ENCODE data around the gene SLC19A1.
A peak's percentile ranks its signal among the peaks of the same experiment; 100 is the strongest.

The SLC19A1 gene

GRCh38 chr21:45461806-45462341, 80.4 kb downstream of the SLC19A1 start:
- no peak for DNase-seq

DNA sequence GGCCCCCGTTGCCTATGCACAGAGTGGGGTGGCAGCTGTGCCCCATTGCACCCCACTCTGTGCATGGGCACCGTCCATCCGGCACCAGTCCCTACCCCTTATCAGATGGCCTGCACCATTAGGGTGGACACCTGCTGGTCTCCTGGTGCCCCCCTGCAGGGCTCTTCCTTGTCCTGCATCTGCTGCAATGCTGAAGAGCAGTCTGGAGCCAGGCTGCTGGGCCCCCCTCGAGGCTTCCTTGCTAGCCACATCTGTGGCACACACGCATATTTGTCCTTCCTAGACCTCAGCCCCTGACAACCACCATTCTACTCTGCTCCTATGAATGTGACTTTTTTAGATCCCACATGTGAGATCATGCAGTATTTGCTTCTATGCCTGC, 80.9 kb downstream of the SLC19A1 start:
- no peak for DNase-seq

- no peak for DNase-seq
Measured at GRCh38 chr21:45460611-45461368, 81.5 kb downstream of the SLC19A1 start.

DNA sequence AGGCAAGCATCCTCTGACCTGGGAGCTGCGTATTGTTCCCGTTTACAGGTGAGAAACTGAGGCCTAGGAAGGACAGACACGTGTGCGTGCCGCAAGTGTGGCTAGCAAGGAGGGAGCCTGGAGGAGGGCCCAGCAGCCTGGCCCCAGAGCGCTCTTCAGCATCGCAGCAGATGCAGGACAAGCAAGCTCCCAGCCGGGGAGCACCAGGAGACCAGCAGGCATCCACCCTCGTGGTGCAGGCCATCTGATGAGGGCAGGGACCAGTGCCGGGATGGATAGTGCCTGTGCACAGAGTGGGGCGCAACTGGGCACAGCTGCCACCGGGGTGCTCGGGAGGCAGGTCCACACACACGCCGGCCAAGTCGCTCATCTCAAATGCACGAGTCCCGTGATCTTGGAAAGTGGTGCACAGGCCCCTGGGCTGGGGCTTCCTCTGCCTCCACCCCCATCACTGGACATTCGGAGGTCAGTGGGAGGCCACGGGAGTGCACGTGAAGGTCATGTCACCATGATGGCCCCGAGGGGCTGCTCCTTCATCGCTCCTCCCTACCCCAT, 82.2 kb downstream of the SLC19A1 start:
- no peak for DNase-seq

GRCh38 chr21:45459171-45460010, 82.8 kb downstream of the SLC19A1 start:
- DNase-seq: no peak

DNA sequence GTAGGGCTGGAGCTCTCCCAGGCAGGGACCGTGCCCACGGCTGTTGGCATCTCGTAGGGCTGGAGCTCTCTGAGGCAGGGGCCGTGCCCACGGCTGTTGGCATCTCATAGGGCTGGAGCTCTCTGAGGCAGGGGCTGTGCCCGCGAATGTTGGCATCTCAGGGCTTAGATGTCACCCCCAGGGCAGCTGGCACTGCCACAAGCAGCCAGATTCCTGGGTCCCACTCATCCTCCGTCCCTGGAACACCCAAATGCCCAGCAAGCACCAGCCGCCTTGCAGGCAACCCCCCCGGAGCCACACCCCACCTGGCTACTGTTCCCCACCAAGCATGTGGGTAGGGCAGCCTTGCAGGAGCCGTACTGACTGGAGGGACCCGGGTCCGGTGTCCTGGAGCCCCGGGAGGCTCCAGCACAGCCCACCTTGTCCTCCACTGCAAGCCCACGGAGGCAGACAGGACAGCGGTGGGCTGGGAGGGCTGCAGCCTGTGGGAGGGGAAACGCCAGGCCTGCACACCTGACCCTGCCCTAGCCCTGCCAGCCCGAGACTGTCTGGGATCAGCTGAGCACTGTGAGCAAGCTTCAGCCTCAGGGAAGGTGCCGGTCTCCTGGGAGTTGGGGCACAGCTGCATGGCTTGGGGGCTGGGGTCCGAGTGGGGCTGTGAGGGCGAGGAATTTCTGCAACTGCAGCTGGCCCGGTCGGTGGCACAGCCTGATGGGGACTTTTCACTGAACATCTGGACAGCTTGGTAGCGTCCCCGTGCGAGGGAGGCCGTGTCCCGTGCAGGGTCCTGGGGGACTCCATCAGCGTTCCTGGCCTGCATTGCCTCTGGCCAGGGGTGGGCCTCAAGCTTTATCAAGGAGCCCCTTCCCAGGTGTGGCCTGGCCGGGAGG, 83.7 kb downstream of the SLC19A1 start:
- no peak for DNase-seq

GRCh38 chr21:45457832-45458172, 84.4 kb downstream of the SLC19A1 start:
- DNase-seq: no peak

- DNase-seq: no peak
Measured at GRCh38 chr21:45457161-45457831, 84.9 kb downstream of the SLC19A1 start.

DNA sequence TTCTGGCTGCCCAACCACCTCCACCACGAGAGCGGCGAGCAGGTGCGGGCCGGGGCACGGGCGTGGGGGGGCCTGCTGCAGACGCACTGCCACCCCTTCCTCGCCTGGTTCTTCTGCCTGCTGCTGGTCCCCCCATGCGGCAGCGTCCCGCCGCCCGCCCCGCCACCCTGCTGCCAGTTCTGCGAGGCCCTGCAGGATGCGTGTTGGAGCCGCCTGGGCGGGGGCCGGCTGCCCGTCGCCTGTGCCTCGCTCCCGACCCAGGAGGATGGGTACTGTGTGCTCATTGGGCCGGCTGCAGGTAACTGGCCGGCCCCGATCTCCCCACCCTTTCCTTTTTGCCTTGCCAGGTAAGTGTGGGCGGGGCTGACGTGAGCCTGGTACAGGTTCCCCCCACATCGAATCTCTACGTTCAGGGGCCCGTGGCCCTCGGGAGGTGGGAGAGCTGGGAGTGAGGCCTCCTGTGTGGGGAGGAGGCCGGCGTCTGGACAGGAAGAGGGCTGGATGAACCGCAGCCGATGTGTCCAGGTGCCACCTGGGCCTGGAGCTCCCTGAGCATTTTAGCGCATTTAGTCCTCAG, 85.6 kb downstream of the SLC19A1 start:
- DNase-seq: no peak

DNA sequence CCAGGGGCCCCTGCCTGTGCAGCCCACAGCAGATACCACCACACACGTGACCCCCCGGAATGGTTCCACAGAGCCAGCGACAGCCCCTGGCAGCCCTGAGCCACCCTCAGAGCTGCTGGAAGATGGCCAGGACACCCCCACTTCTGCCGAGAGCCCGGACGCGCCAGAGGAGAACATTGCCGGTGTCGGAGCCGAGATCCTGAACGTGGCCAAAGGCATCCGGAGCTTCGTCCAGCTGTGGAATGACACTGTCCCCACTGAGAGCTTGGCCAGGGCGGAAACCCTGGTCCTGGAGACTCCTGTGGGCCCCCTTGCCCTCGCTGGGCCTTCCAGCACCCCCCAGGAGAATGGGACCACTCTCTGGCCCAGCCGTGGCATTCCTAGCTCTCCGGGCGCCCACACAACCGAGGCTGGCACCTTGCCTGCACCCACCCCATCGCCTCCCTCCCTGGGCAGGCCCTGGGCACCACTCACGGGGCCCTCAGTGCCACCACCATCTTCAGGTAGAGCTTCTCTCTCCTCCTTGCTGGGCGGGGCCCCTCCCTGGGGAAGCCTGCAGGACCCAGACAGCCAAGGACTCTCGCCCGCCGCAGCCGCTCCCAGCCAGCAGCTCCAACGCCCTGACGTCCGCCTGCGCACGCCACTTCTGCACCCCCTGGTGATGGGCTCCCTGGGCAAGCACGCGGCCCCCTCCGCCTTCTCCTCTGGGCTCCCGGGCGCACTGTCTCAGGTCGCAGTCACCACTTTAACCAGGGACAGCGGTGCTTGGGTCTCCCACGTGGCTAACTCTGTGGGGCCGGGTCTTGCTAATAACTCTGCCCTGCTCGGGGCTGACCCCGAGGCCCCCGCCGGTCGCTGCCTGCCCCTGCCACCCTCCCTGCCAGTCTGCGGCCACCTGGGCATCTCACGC, 86.3 kb downstream of the SLC19A1 start:
- no peak for DNase-seq

GRCh38 chr21:45454926-45455673, 87.1 kb downstream of the SLC19A1 start:
- peak; percentile 35 for DNase-seq

GRCh38 chr21:45454060-45454925, 87.9 kb downstream of the SLC19A1 start:
- DNase-seq: no peak

GRCh38 chr21:45453308-45453950, 88.8 kb downstream of the SLC19A1 start:
- no peak for DNase-seq

DNA sequence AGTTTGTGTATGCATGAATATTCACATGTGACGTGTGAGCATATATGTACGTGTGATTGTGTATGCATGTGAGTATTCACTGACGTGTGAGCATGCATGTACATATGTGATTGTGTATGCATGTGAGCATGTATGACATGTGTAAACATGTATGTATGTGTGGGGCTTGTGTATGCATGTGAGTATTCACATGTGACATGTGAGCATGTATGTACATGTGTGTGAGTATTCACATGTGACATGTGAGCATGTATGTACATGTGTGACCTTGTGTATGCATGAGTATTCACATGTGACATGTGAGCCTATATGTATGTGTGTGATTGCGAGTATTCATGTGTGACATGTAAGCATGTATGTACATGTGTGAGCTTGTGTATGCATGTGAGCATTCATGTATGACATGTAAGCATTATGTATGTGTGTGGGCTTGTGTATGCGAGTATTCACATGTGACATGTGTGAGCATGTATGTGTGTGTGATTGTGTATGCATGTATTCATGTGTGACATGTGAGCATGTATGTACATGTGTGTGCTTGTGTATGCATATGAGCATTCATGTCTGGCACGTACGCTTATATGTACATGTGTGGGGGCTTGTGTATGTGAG, 89.4 kb downstream of the SLC19A1 start:
- DNase-seq: no peak

DNA sequence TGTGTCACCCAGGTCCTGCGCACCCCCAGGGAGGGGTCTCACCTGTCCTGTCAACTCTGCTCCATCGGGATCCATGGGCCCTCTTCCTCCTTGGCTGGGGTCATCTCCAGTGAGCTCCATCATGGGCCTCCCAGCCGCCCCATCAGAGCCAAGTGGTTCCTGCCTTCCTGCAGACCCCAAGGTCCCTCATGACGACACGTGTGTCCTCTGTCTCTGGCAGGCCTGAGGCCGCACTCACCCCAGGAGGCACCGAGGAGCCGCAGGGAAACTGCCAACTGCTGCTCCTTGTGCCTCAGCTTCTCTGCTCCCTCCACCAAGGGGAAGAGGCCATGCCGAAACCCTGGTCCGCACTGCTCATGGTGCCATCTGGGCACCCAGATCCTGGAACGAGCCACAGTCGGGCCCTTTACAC, 90.5 kb downstream of the SLC19A1 start:
- DNase-seq: no peak

DNA sequence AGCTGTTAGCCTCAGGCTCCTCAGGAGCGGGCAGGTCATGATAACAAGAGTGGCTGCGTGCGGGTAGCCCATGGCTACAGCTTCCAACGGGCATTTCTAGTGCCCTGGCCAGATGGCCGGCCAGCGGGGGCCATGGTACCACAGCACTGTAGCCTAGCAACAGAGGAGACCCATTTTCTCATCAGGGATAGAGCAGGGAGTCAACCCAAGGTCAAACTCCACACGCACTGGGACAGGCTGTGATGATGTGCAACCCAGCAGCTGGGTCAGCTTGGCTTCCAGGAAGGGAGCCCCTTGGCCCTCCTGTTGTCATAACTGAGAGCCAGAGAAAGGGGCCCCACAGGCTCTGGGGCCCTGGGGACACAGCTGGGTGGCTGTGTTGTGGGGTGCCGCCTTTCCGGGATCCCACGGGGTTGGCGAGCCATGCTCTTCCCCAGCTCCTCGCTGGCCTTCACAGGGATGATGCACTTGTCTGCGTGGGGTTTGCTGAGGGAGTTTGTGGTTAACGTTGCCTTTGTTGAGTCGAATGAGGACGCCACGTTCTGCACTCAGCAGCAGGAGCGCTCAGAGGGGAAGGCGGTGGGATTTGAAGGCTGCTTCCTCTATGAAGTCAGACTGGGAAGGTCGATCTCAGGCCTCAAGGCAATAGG, 91.0 kb downstream of the SLC19A1 start:
- DNase-seq: peak; percentile 23

- DNase-seq: no peak
Measured at GRCh38 chr21:45450423-45451090, 91.7 kb downstream of the SLC19A1 start.

All from MV-4-11 (cell line).